ENCODE results near the gene COL17A1.

GRCh38 chr10:104104926-104105325 lies 19.2 kb upstream of the COL17A1 start:
- TF ChIP-seq, protein P1, sequence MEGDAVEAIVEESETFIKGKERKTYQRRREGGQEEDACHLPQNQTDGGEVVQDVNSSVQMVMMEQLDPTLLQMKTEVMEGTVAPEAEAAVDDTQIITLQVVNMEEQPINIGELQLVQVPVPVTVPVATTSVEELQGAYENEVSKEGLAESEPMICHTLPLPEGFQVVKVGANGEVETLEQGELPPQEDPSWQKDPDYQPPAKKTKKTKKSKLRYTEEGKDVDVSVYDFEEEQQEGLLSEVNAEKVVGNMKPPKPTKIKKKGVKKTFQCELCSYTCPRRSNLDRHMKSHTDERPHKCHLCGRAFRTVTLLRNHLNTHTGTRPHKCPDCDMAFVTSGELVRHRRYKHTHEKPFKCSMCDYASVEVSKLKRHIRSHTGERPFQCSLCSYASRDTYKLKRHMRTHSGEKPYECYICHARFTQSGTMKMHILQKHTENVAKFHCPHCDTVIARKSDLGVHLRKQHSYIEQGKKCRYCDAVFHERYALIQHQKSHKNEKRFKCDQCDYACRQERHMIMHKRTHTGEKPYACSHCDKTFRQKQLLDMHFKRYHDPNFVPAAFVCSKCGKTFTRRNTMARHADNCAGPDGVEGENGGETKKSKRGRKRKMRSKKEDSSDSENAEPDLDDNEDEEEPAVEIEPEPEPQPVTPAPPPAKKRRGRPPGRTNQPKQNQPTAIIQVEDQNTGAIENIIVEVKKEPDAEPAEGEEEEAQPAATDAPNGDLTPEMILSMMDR (conservative IDR thresholded peaks at IDR 0.05; ENCODE audit: low read depth, low read length): no peak
- TF ChIP-seq EZH2 (IDR thresholded peaks at IDR 0.05; ENCODE audit: borderline replicate concordance, low read depth, low read length, poor library complexity, severe bottlenecking): no peak
